ENCODE data around the gene OR51B6. TPM values are rescaled to one million over a fixed set of nuclear protein-coding genes. Genes with fewer than 3 reads are reported as not detected.
"Not testable (repeated sequence)": the region's sequence is repeated elsewhere in the genome, so short reads cannot be mapped to it uniquely, and the experiment has no call there.

OR51B6 gene
- total RNA-seq = not detected

- H3K27ac ChIP-seq (ENCODE audit: low read depth, low read length) = no peak within 1 kb of the TSS
- H3K9me3 ChIP-seq (ENCODE audit: control insufficient read depth in 3 of 3, low read length in 3 of 3) = no peaks in the 10 kb centered on the region
- H3K27me3 ChIP-seq (ENCODE audit: control insufficient read depth in 3 of 3, insufficient read depth in 3 of 3, low read length in 3 of 3) = no peaks in the 10 kb centered on the region
- no peak within 1 kb of the TSS for H3K4me3 ChIP-seq (ENCODE audit: low read length in 3 of 3)
- no peak within 1 kb of the TSS for H3K9ac ChIP-seq (ENCODE audit: low read depth in 1 of 3, low read length in 3 of 3)
- no peaks in the 10 kb centered on the region for H3K36me3 ChIP-seq (ENCODE audit: control insufficient read depth in 3 of 3, insufficient read depth in 3 of 3, low read length in 3 of 3)
- no peaks in the 10 kb centered on the region for H3K4me1 ChIP-seq (ENCODE audit: control insufficient read depth in 3 of 3, insufficient read depth in 3 of 3, low read length in 3 of 3)
These were observed at the start of gene OR51B6 for GRCh38 chr11:5351208-5351607. TSS of gene OR51B6 (plus strand) at chr11:5351508. CDS start at chr11:5351508, 0 bp downstream.

DNA sequence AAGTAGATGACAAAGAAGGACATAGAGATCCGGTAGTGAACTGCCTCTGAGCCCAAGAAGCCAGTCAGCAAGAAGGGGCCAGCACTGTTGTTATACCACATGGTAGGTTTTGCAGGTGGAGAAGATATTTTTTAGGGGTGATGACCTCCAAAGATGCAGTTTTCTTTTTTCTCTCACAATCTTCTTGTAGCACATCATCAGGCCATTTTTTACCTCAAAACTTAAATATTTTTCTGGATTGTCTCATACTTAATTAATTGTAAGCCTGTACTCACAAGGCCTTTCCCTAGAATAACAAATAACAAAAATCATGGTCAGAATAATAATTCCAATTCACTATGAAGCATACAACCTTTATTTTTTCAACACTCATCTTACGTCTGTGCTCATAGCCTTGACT lies 49.5 kb upstream of the OR51B6 start, which contains the start of gene OR51B4:
Gene OR51B4 (minus strand): TSS at position 101 of the 400 bp plus-strand sequence. CDS start 0 bp downstream, at position 101.
- no peak within 1 kb of the TSS for H3K27ac ChIP-seq (ENCODE audit: low read depth, low read length)

GRCh38 chr11:5303626-5304025 lies 47.7 kb upstream of the OR51B6 start:
- no peak overlapping the region for H3K4me3 ChIP-seq (ENCODE audit: low read length in 3 of 3)
- no peak overlapping the region for H3K27ac ChIP-seq (ENCODE audit: low read depth, low read length)
- no peak overlapping the region for H3K9ac ChIP-seq (ENCODE audit: low read depth in 1 of 3, low read length in 3 of 3)
- H3K4me1 ChIP-seq (ENCODE audit: control insufficient read depth in 3 of 3, insufficient read depth in 3 of 3, low read length in 3 of 3) = no peaks in the 10 kb centered on the region
- H3K36me3 ChIP-seq (ENCODE audit: control insufficient read depth in 3 of 3, insufficient read depth in 3 of 3, low read length in 3 of 3) = no peaks in the 10 kb centered on the region
- no peaks in the 10 kb centered on the region for H3K9me3 ChIP-seq (ENCODE audit: control insufficient read depth in 3 of 3, low read length in 3 of 3)
- H3K27me3 ChIP-seq (ENCODE audit: control insufficient read depth in 3 of 3, insufficient read depth in 3 of 3, low read length in 3 of 3) = no peaks in the 10 kb centered on the region

More for the DNA sequence above, 49.5 kb upstream of the OR51B6 start, which contains the start of gene OR51B4:
- Histone ChIP-seq H3K36me3 (ENCODE audit: control insufficient read depth in 3 of 3, insufficient read depth in 3 of 3, low read length in 3 of 3) (no peaks in the 10 kb centered on the region), H3K4me1 (ENCODE audit: control insufficient read depth in 3 of 3, insufficient read depth in 3 of 3, low read length in 3 of 3) (no peaks in the 10 kb centered on the region), H3K9me3 (ENCODE audit: control insufficient read depth in 3 of 3, low read length in 3 of 3) (no peaks in the 10 kb centered on the region), H3K4me3 (ENCODE audit: low read length in 3 of 3) (no peak within 1 kb of the TSS), H3K27me3 (ENCODE audit: control insufficient read depth in 3 of 3, insufficient read depth in 3 of 3, low read length in 3 of 3) (no peaks in the 10 kb centered on the region), H3K9ac (ENCODE audit: low read depth in 1 of 3, low read length in 3 of 3) (no peak within 1 kb of the TSS)

DNA sequence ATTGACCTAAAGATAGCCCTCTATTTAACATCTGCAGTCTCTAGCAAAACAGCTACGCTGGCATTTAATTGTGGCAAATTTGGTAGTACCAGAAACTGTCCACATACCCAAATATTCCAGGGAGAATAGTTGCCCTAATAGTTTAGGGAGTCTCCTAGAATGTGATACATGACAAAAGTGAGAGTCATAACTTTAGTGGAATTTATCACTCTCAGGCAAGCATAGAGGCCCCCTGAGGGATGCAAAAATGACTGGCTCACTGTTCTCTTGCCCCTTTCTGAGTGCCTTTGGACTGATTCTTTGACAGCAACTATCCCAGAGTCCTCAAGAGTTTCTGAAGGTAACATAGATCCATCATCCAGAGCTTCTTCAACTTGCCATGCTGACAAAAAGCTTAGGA lies 47.3 kb upstream of the OR51B6 start:
- Histone ChIP-seq H3K27ac (ENCODE audit: low read depth, low read length) (no peak overlapping the region), H3K36me3 (ENCODE audit: control insufficient read depth in 3 of 3, insufficient read depth in 3 of 3, low read length in 3 of 3) (no peaks in the 10 kb centered on the region), H3K9me3 (ENCODE audit: control insufficient read depth in 3 of 3, low read length in 3 of 3) (no peaks in the 10 kb centered on the region), H3K4me3 (ENCODE audit: low read length in 3 of 3) (no peak overlapping the region), H3K9ac (ENCODE audit: low read depth in 1 of 3, low read length in 3 of 3) (no peak overlapping the region), H3K4me1 (ENCODE audit: control insufficient read depth in 3 of 3, insufficient read depth in 3 of 3, low read length in 3 of 3) (no peaks in the 10 kb centered on the region), H3K27me3 (ENCODE audit: control insufficient read depth in 3 of 3, insufficient read depth in 3 of 3, low read length in 3 of 3) (no peaks in the 10 kb centered on the region)

DNA sequence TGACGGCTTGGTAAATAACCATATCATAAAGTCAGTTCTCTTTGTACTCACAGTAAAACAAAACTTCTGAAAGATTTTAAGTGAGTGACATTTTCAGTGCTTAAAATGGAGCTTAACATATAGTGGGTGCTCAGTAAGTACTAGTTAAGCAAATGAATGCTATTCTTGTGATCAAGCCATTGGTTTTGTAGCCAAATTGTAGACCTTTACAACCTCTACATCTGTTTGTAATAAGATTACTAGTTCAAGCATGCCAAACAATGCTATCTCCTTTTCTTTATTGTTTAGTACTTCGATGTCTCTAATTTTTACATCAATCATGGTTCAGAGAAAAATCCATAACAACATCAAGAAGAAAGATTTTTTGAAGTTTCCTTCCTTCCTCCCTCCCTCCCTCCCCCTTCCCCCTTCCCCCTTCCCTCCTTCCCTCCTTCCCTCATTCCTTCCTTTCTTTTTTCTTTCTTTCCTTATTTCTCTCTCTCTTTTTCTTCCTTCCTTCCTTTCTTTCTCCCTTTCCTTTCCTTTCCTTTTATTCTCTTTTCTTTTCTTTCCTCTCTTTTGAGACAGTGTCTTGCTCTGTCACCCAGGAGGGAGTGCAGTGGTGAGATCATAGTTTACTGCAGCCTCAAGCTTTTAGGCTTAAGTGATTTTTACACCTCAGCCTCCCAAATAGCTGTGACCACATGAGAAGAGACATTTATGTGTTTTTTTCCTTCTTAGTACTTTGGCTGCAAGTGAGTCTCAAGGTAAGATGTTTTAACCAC lies 43.9 kb upstream of the OR51B6 start:
- Histone ChIP-seq H3K9me3 (ENCODE audit: control insufficient read depth in 3 of 3, low read length in 3 of 3) (no peaks in the 10 kb centered on the region), H3K36me3 (ENCODE audit: control insufficient read depth in 3 of 3, insufficient read depth in 3 of 3, low read length in 3 of 3) (no peaks in the 10 kb centered on the region), H3K9ac (ENCODE audit: low read depth in 1 of 3, low read length in 3 of 3) (no peak overlapping the region), H3K27me3 (ENCODE audit: control insufficient read depth in 3 of 3, insufficient read depth in 3 of 3, low read length in 3 of 3) (no peaks in the 10 kb centered on the region), H3K27ac (ENCODE audit: low read depth, low read length) (no peak overlapping the region), H3K4me3 (ENCODE audit: low read length in 3 of 3) (no peak overlapping the region), H3K4me1 (ENCODE audit: control insufficient read depth in 3 of 3, insufficient read depth in 3 of 3, low read length in 3 of 3) (no peaks in the 10 kb centered on the region)

- H3K27me3 ChIP-seq (ENCODE audit: control insufficient read depth in 3 of 3, insufficient read depth in 3 of 3, low read length in 3 of 3) = no peaks in the 10 kb centered on the region
- no peaks in the 10 kb centered on the region for H3K36me3 ChIP-seq (ENCODE audit: control insufficient read depth in 3 of 3, insufficient read depth in 3 of 3, low read length in 3 of 3)
- H3K27ac ChIP-seq (ENCODE audit: low read depth, low read length) = no peak overlapping the region
- H3K9me3 ChIP-seq (ENCODE audit: control insufficient read depth in 3 of 3, low read length in 3 of 3) = no peaks in the 10 kb centered on the region
- H3K4me3 ChIP-seq (ENCODE audit: low read length in 3 of 3) = no peak overlapping the region
- H3K9ac ChIP-seq (ENCODE audit: low read depth in 1 of 3, low read length in 3 of 3) = no peak overlapping the region
- no peaks in the 10 kb centered on the region for H3K4me1 ChIP-seq (ENCODE audit: control insufficient read depth in 3 of 3, insufficient read depth in 3 of 3, low read length in 3 of 3)
These were observed 40.9 kb upstream of the OR51B6 start for GRCh38 chr11:5310423-5310822.

- H3K9me3 ChIP-seq (ENCODE audit: control insufficient read depth in 3 of 3, low read length in 3 of 3); H3K4me1 ChIP-seq (ENCODE audit: control insufficient read depth in 3 of 3, insufficient read depth in 3 of 3, low read length in 3 of 3); H3K27ac ChIP-seq (ENCODE audit: low read depth, low read length); H3K36me3 ChIP-seq (ENCODE audit: control insufficient read depth in 3 of 3, insufficient read depth in 3 of 3, low read length in 3 of 3); H3K9ac ChIP-seq (ENCODE audit: low read depth in 1 of 3, low read length in 3 of 3); H3K4me3 ChIP-seq (ENCODE audit: low read length in 3 of 3); H3K27me3 ChIP-seq (ENCODE audit: control insufficient read depth in 3 of 3, insufficient read depth in 3 of 3, low read length in 3 of 3): not testable (repeated sequence)
These were observed 37.8 kb upstream of the OR51B6 start for GRCh38 chr11:5313326-5314023.

- H3K9ac ChIP-seq (ENCODE audit: low read depth in 1 of 3, low read length in 3 of 3) = no peak overlapping the region
- no peak overlapping the region for H3K4me3 ChIP-seq (ENCODE audit: low read length in 3 of 3)
- no peaks in the 10 kb centered on the region for H3K4me1 ChIP-seq (ENCODE audit: control insufficient read depth in 3 of 3, insufficient read depth in 3 of 3, low read length in 3 of 3)
- no peaks in the 10 kb centered on the region for H3K36me3 ChIP-seq (ENCODE audit: control insufficient read depth in 3 of 3, insufficient read depth in 3 of 3, low read length in 3 of 3)
- H3K27me3 ChIP-seq (ENCODE audit: control insufficient read depth in 3 of 3, insufficient read depth in 3 of 3, low read length in 3 of 3) = no peaks in the 10 kb centered on the region
- H3K27ac ChIP-seq (ENCODE audit: low read depth, low read length) = no peak overlapping the region
- H3K9me3 ChIP-seq (ENCODE audit: control insufficient read depth in 3 of 3, low read length in 3 of 3) = no peaks in the 10 kb centered on the region
These were observed 34.0 kb upstream of the OR51B6 start for GRCh38 chr11:5317292-5317691.

DNA sequence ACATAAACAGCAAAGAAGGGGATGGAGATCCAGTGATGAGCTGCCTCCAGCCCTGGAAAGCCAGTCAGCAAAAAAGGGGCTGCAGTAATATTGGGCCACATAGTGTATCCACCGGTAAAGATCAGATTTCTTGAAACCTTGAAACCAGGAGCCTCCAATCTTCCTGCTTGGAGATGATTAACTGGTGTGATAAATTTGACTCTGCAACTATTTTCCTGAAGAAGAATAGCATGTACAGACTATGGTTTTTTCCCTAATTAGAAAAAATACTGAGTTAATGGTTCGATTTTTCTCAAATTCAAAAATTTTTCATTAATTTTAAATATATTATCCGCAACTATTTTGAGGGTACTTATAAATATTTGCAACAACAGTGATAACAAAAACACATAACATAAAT lies 27.1 kb upstream of the OR51B6 start, which contains the start of gene OR51B2:
Gene OR51B2 (minus strand): TSS at position 101 of the 400 bp plus-strand sequence. CDS start 0 bp downstream, at position 101.
- no peak within 1 kb of the TSS for H3K9ac ChIP-seq (ENCODE audit: low read depth in 1 of 3, low read length in 3 of 3)
- H3K4me3 ChIP-seq (ENCODE audit: low read length in 3 of 3) = no peak within 1 kb of the TSS
- no peaks in the 10 kb centered on the region for H3K27me3 ChIP-seq (ENCODE audit: control insufficient read depth in 3 of 3, insufficient read depth in 3 of 3, low read length in 3 of 3)
- no peaks in the 10 kb centered on the region for H3K4me1 ChIP-seq (ENCODE audit: control insufficient read depth in 3 of 3, insufficient read depth in 3 of 3, low read length in 3 of 3)
- H3K27ac ChIP-seq (ENCODE audit: low read depth, low read length) = no peak within 1 kb of the TSS
- no peaks in the 10 kb centered on the region for H3K9me3 ChIP-seq (ENCODE audit: control insufficient read depth in 3 of 3, low read length in 3 of 3)
- no peaks in the 10 kb centered on the region for H3K36me3 ChIP-seq (ENCODE audit: control insufficient read depth in 3 of 3, insufficient read depth in 3 of 3, low read length in 3 of 3)

GRCh38 chr11:5335170-5335569 lies 16.1 kb upstream of the OR51B6 start:
- H3K36me3 ChIP-seq (ENCODE audit: control insufficient read depth in 3 of 3, insufficient read depth in 3 of 3, low read length in 3 of 3) = no peaks in the 10 kb centered on the region
- H3K4me3 ChIP-seq (ENCODE audit: low read length in 3 of 3) = no peak overlapping the region
- H3K27ac ChIP-seq (ENCODE audit: low read depth, low read length) = no peak overlapping the region
- H3K27me3 ChIP-seq (ENCODE audit: control insufficient read depth in 3 of 3, insufficient read depth in 3 of 3, low read length in 3 of 3) = no peaks in the 10 kb centered on the region
- H3K9ac ChIP-seq (ENCODE audit: low read depth in 1 of 3, low read length in 3 of 3) = no peak overlapping the region
- H3K4me1 ChIP-seq (ENCODE audit: control insufficient read depth in 3 of 3, insufficient read depth in 3 of 3, low read length in 3 of 3) = no peaks in the 10 kb centered on the region
- no peaks in the 10 kb centered on the region for H3K9me3 ChIP-seq (ENCODE audit: control insufficient read depth in 3 of 3, low read length in 3 of 3)
